ENCODE measurements around the gene CIB4.

- TF ChIP-seq ZNF70 (CRISPR knock-in tag; IDR thresholded peaks at IDR 0.05) (no peak), ARNTL (CRISPR knock-in tag; IDR thresholded peaks at IDR 0.05; ENCODE audit: borderline replicate concordance, low read depth) (no peak), PATZ1 (CRISPR knock-in tag; IDR thresholded peaks at IDR 0.05; ENCODE audit: borderline replicate concordance) (no peak), ZNF8 (CRISPR knock-in tag; IDR thresholded peaks at IDR 0.05) (no peak), ISL1 (CRISPR knock-in tag; IDR thresholded peaks at IDR 0.05) (no peak), OSR1 (CRISPR knock-in tag; IDR thresholded peaks at IDR 0.05) (no peak), ESRRG (CRISPR knock-in tag; IDR thresholded peaks at IDR 0.05) (no peak)
Observed at GRCh38 chr2:26666671-26667070, 25.5 kb upstream of the CIB4 start.

Measured in SK-N-SH treated with all-trans-retinoic acid at 6 μM for 48 hours (cell line).